Kasumi-1 (cell line): Measurements from ENCODE around the gene CCDC57.

Experiments
- DNase-seq, 2 experiments: peaks; one replicate each; lab custom pipeline; 2025; lab: John Stamatoyannopoulos, UW

The CCDC57 gene

DNA sequence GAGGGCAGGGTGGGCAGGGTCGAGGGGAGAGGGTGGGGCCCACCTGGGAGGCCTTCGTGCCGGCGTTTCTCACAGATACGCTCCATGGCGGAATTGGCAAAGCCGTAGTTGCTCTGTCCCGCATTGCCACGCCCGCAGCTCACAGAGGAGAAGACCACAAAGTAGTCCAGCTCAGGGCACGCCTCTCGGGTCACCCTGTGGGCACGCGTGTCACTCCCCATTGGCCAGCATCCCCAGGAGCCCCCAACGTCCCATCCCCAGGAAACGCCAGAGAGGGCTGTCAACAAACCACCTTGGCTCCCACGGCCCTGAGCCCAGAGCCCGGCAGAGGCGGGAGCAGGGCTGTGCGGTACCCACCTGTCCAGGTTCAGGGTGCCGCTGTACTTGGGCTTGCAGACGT is 130.7 kb downstream of the CCDC57 start:
- DNase-seq, result no peak

DNA sequence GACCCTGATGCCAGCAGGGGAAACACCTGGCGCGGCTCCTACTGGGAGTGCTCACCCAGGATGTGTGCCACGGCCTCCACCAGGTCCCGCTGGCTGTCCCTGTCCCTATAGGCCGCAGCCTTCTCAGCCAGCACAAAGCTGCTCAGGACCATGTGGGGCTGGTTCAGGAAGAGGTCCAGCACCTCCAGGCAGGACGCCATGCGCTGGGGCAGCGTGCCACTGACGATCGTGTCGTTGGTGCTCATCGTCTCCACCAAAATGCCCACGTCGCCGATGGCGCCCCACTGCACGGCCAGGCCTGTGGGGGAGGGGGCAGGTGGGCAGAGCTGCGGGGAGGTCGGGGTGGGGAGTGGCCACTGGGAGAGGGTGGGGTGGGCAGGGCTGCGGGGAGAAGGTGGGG is 131.1 kb downstream of the CCDC57 start:
- no peak for DNase-seq

GRCh38 chr17:82080789-82081464 is 131.7 kb downstream of the CCDC57 start:
- no peak for DNase-seq

- DNase-seq, result no peak
Measured at GRCh38 chr17:82080048-82080788, 132.4 kb downstream of the CCDC57 start.

GRCh38 chr17:82079001-82079677 is 133.5 kb downstream of the CCDC57 start:
- no peak for DNase-seq

- DNase-seq, result no peak
Measured at GRCh38 chr17:82078433-82078832, 134.2 kb downstream of the CCDC57 start.

GRCh38 chr17:82077617-82078358 is 134.9 kb downstream of the CCDC57 start:
- DNase-seq, result no peak

DNA sequence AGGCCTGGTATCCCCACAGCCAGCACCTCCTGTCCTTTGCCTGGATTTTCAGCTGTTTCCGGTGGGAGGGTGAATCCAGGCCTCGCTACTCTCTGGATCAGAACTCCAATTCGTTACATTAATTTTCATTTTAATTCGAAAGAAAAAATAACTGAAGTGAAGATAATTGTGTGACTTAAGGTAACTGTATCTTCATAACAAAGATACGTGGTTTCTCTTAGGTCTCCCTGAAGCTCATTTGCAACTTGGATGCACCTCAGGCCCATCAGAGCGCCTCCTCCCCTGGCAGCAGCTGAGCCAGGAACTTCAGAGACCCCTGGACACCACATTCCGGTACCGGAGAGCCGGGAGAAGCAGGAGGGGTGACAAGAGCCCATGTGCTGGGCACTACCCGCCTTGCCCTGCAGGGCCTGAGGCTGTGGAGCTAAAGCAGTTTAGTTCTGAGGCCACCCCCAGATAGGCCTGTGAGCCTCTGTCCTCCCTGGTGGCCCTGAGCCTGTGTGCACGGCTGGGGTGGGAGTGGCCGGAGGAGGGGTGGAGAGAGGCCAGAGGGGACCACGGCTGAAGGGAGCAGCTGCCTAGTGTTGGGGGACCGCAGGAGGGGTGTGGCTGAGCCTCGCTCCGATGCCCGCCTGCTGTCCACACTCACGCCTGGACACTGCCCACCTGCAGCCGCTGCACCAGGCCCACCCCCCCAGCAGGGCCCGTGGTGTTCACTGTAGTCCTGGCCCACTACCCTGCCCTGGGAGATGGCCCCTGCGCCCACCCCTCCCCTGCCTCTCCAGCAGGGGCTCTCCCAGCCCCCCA is 135.7 kb downstream of the CCDC57 start:
- no peak for DNase-seq

GRCh38 chr17:82076018-82076784 is 136.4 kb downstream of the CCDC57 start:
- no peak for DNase-seq

DNA sequence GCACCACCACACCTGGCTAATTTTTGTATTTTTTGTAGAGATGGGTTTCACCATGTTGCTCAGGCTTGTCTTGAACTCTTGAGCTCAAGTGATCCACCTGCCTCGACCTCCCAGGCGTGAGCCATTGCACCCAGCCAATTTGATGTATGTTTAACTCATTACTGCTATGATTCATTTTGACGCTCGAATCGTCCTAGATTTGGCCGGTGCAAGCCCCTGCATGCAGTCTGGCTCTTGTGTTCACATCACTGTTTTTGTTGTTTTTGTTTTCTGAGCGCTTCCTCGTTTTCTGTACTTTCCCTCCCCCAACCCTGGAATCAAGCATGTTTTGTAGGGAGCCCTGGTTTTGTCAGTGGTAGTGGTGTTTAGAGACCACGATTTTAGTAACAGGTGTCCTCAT is 139.2 kb downstream of the CCDC57 start:
- DNase-seq, result no peak

GRCh38 chr17:82072827-82073226 is 139.8 kb downstream of the CCDC57 start:
- no peak for DNase-seq

- no peak for DNase-seq
Measured at GRCh38 chr17:82070611-82071010, 142.0 kb downstream of the CCDC57 start.

- DNase-seq, result peak; percentile 40 to 48
Measured at GRCh38 chr17:82065638-82066303, 146.9 kb downstream of the CCDC57 start, which contains the start of gene DUS1L. DUS1L (minus strand) TSS chr17:82065804; CDS start chr17:82065059, 745 bp downstream.

DNA sequence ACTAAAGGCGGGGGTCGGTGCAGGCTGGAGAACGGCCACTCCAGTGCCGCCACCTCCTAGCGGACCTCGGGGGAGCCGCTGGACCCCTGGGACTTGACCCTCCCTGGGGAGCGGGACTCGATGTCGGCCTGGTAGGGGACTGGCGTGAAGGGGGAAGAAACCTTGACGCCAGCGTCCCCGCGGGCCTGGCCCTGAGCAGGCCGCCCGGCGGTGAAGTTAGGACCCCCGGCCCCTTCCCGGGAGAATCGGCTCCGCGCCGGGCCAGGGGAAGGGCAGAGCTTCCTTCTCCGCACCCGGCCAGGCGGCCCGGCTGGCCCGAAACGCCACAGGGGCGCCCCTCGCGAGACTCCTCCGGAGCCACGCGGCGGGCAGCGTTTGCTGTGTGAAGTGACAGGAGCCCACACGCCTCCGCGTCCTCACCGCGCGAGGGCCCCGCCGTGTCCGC is 147.4 kb downstream of the CCDC57 start:
- no peak for DNase-seq

GRCh38 chr17:82064433-82065192 is 148.0 kb downstream of the CCDC57 start:
- no peak for DNase-seq

DNA sequence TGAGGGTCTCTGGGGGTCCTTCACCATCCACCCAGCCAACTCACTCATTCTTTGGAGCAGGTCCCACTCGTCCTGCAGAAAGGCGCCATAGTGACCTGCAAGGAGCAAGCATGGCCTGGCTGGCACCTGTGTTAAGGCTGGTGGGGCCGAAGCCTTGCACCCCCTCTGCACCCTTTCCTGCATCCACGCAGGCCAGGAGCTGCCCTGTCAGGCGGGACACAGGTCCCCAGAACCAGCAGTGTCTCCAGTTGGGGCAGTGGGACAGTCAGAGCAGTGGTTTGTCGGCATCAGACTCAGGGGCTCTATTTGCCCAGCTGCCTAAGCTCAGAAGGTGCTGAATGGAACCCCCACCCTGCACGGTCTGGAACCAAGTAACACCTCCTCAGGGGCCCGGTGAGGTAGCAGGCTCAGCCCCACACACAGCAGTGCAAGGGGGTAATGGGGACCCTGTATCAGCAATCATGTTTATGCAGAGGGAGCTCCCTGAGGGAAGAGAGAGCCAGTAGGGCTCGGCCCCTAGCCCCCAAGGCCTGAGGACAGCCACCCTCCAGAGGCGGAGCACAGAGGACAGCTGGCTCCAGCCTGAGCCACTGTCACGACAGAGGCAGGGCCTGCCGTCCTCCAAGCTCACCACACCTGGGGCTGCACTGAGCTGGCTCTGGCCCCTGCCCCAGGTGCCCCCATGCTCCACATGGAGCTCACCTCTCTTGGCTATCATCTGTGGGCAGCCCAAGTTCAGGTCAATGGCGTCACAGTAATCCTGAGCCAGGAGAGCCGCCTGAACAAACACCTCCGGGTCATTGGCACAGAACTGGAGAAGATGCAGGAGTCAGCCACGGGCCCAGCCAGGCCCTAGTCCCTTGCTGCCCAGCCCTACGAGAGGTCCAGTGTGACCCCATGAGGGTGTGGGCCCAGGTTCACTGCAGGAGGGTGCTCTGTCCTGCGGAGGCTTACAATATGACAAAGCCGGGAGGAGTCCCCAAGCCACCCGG is 148.9 kb downstream of the CCDC57 start:
- DNase-seq, result no peak

DNA sequence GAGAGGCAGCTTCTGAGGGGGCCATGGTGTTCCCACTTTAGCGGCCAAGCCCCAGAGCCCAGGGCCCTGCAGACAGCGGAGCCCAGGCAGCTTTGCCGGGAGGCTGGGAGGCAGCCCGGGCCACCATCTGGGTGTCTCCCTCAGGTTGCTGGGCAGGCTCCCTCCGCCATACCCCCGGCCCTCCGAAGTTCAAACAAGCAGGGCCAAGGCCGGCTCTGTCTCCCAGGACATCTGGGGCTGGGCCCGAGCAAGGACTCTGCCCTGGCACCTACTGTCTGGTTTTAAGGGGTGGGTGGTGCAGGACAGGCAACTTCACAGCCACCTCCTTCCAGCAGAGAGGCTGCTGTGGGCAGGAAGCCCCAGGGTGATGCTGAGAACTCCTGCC is 149.7 kb downstream of the CCDC57 start:
- DNase-seq, result no peak
